Progenitor cell of endocrine pancreas (in vitro differentiated cells): ENCODE data around the gene ZMYND19. TPM values are rescaled to one million over a fixed set of nuclear protein-coding genes. Genes with fewer than 3 reads are reported as not detected.
A peak's percentile ranks its signal among the peaks of the same experiment; 100 is the strongest.
"Not testable (repeated sequence)": the region's sequence is repeated elsewhere in the genome, so short reads cannot be mapped to it uniquely, and the experiment has no call there.

Experiments used
- DNase-seq: peaks from one replicate; pipeline ENCODE4 v3.0.0; 2021; ENCODE audit warnings: low spot score; ENCODE audit not compliant: unreplicated experiment
- H3K27ac Mint-ChIP-seq: 2 replicates; pipeline ENCODE4 v1.8.0; 2021; ENCODE audit warnings: mild to moderate bottlenecking, moderate library complexity, mixed read lengths
- H3K27me3 Mint-ChIP-seq: 2 replicates; pipeline ENCODE4 v1.8.0; 2021; ENCODE audit warnings: mixed read lengths
- H3K36me3 Mint-ChIP-seq: 2 replicates; pipeline ENCODE4 v1.8.0; 2022; ENCODE audit warnings: mixed read lengths; ENCODE audit not compliant: insufficient read depth
- H3K4me1 Mint-ChIP-seq: 2 replicates; pipeline ENCODE4 v1.8.0; 2021; ENCODE audit warnings: low read depth, mixed read lengths
- H3K4me3 Mint-ChIP-seq: 2 replicates; pipeline ENCODE4 v1.8.0; 2021; ENCODE audit warnings: low read depth, mild to moderate bottlenecking, moderate library complexity, mixed read lengths
- H3K9me3 Mint-ChIP-seq: 2 replicates; pipeline ENCODE4 v1.8.0; 2021; ENCODE audit warnings: low read depth, mixed read lengths
- total RNA-seq: library from RNA; stranded (reverse); gene quantifications from 2 replicates; pipeline ENCODE4 v1.2.1, GENCODE V29; 2021
- TF ChIP-seq, protein P1 (sequence below): fragments of 200-600 bp; sonication (generic); IDR thresholded peaks from one replicate; pipeline ENCODE4 v1.5.0; 2021; ENCODE audit warnings: antibody characterized with exemption, mild to moderate bottlenecking; ENCODE audit not compliant: unreplicated experiment

ZMYND19 gene
- total RNA-seq, 1 donor from 2014 or later = 38.8 TPM

DNA sequence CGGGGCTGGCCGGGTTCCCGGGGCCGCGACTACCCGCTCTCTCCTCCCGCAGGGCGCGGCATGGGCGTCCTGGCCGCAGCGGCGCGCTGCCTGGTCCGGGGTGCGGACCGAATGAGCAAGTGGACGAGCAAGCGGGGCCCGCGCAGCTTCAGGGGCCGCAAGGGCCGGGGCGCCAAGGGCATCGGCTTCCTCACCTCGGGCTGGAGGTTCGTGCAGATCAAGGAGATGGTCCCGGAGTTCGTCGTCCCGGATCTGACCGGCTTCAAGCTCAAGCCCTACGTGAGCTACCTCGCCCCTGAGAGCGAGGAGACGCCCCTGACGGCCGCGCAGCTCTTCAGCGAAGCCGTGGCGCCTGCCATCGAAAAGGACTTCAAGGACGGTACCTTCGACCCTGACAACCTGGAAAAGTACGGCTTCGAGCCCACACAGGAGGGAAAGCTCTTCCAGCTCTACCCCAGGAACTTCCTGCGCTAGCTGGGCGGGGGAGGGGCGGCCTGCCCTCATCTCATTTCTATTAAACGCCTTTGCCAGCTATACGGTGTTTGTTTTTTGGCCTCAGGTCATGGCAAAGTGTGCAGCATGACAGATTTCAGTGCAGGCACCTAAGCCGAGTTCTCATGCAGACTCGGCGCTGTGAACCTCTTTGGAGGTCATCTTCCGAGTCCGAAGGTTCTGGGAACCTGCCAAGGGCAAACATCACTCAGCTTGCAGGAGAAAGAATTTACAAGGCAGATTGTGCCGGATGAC is 38.1 kb downstream of the ZMYND19 start:
- Mint-ChIP-seq H3K36me3 (peaks cover 12% of the 10 kb centered on the region), H3K27ac (peak overlapping the region; percentile 87), H3K4me1 (peaks cover 8% of the 10 kb centered on the region), H3K4me3 (peak overlapping the region; percentile 75), H3K27me3 (no peaks in the 10 kb centered on the region), H3K9me3 (no peaks in the 10 kb centered on the region)
- TF ChIP-seq, protein P1, sequence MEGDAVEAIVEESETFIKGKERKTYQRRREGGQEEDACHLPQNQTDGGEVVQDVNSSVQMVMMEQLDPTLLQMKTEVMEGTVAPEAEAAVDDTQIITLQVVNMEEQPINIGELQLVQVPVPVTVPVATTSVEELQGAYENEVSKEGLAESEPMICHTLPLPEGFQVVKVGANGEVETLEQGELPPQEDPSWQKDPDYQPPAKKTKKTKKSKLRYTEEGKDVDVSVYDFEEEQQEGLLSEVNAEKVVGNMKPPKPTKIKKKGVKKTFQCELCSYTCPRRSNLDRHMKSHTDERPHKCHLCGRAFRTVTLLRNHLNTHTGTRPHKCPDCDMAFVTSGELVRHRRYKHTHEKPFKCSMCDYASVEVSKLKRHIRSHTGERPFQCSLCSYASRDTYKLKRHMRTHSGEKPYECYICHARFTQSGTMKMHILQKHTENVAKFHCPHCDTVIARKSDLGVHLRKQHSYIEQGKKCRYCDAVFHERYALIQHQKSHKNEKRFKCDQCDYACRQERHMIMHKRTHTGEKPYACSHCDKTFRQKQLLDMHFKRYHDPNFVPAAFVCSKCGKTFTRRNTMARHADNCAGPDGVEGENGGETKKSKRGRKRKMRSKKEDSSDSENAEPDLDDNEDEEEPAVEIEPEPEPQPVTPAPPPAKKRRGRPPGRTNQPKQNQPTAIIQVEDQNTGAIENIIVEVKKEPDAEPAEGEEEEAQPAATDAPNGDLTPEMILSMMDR = no peak
- DNase-seq = no peak

GRCh38 chr9:137551264-137552021 is 38.9 kb downstream of the ZMYND19 start, which contains the start of gene MRPL41:
Gene MRPL41, plus strand, starts transcription at chr9:137551879. Its CDS starts 203 bp downstream, at chr9:137552082.
- Mint-ChIP-seq H3K4me1 (peaks cover 8% of the 10 kb centered on the region), H3K27me3 (no peaks in the 10 kb centered on the region), H3K4me3 (peak within 1 kb of the TSS; percentile 75), H3K9me3 (no peaks in the 10 kb centered on the region), H3K27ac (peak within 1 kb of the TSS; percentile 87), H3K36me3 (peaks cover 12% of the 10 kb centered on the region)
- DNase-seq = peak; percentile 91
- TF ChIP-seq, protein P1 = peak; percentile 71

DNA sequence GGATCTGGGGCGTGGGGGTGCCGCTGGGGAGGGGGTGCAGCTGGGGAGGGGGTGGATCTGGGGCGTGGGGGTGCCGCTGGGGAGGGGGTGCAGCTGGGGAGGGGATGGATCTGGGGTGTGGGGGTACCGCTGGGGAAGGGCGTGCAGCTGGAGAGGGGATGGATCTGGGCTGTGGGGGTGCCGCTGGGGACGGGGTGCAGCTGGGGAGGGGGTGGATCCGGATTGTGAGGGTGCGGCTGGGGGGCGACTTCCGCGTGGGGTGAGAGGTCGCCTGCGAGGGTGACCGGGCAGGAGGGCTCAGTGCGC is 39.4 kb downstream of the ZMYND19 start:
- H3K36me3 Mint-ChIP-seq = peaks cover 14% of the 10 kb centered on the region
- not testable (repeated sequence) for H3K4me1 Mint-ChIP-seq, H3K27ac Mint-ChIP-seq, H3K4me3 Mint-ChIP-seq, DNase-seq, H3K27me3 Mint-ChIP-seq, H3K9me3 Mint-ChIP-seq

- Mint-ChIP-seq H3K4me1 (peaks cover 8% of the 10 kb centered on the region), H3K9me3 (peaks cover 4% of the 10 kb centered on the region), H3K27ac (peak within 1 kb of the TSS; percentile 91), H3K36me3 (peaks cover 10% of the 10 kb centered on the region), H3K4me3 (peak within 1 kb of the TSS; percentile 62), H3K27me3 (no peaks in the 10 kb centered on the region)
- TF ChIP-seq, protein P1 = no peak
- peak; percentile 45 for DNase-seq
Observed at GRCh38 chr9:137550231-137550621, 40.1 kb downstream of the ZMYND19 start, which contains the start of gene PNPLA7. Gene PNPLA7, minus strand, starts transcription at chr9:137550402. Its CDS starts 205 bp downstream, at chr9:137550197.

DNA sequence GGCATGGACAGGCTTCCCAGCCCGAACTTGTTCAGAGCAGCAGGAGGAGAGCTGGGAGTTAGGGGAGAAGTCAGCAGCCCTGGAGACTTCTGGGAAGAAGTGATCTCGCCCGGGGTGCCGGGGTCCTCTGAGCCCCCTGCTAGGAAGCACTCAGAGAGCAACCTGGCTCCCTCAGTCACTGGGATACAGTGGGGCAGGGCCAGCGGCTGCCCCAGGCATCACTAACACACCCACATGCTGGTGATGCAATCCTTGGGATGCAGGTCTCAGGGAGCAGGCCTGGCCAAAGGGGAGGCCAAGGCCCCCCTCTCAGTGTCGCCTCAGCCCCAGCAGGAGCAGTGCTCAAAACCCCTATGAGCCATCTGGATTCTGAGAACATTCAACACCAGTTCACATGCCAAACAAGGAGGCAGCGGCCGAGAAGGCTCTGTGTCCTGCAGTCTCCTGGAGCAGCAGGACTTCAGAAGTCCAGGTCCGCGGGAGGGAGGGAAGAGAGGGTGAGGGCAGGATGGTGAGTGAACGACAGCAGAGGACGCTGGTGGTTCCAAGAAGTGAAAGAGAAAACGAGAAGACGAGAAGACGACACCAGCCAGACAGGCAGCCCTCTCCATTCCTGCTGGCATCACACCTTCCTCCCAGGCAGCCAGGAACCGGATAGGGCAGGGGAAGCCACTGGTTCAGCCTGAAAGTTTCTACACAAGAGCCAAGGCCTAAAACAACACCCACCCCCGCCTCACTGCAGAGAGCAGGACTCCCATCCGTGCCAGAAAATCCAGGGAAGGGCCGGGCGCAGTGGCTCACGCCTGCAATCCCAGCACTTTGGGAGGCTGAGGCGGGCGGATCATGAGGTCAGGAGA is 42.4 kb downstream of the ZMYND19 start:
- Mint-ChIP-seq H3K4me1 (peaks cover 8% of the 10 kb centered on the region), H3K36me3 (peaks cover 6% of the 10 kb centered on the region), H3K4me3 (no peak overlapping the region), H3K9me3 (peaks cover 4% of the 10 kb centered on the region), H3K27ac (no peak overlapping the region), H3K27me3 (no peaks in the 10 kb centered on the region)
- no peak for DNase-seq
- TF ChIP-seq, protein P1 = no peak
